Measurements from ENCODE around the gene GPR162. TPM values are rescaled to one million over a fixed set of nuclear protein-coding genes. Genes with fewer than 3 reads are reported as not detected.

Gene GPR162
- total RNA-seq, 4 donors from 2014 or later = 0.16 to 0.31 (median 0.20) TPM; not detected in 1

GRCh38 chr12:6831450-6831995, 9.9 kb downstream of the GPR162 start:
- H3K36me3 ChIP-seq = no peaks in the 10 kb centered on the region
- ATAC-seq (no peak), DNase-seq (no peak)
- in situ Hi-C loops (cut with MboI; ENCODE audit: low sequenced_read_pairs in 4 of 4) (no loop called here), intact Hi-C loops (cut with DNase I; ENCODE audit: low total_unique reads) (no loop called here)
- H3K4me1 ChIP-seq = peaks cover 3 to 11% of the 10 kb centered on the region in 2 donors
- no peak overlapping the region for H3K27ac ChIP-seq
- no peaks in the 10 kb centered on the region for H3K9me3 ChIP-seq
- H3K4me3 ChIP-seq = no peak overlapping the region
- TF ChIP-seq CTCF (IDR thresholded peaks at IDR 0.05 in 4 of 5, conservative IDR thresholded peaks at IDR 0.05 in 1 of 5) = no peak
- H3K27me3 ChIP-seq = peaks cover 13 to 31% (median 20%) of the 10 kb centered on the region in 3 donors

GRCh38 chr12:6832125-6832524, 10.5 kb downstream of the GPR162 start:
- Histone ChIP-seq H3K4me1 (peaks cover 2 to 10% of the 10 kb centered on the region in 2 donors), H3K4me3 (no peak overlapping the region), H3K27ac (no peak overlapping the region), H3K36me3 (no peaks in the 10 kb centered on the region), H3K9me3 (no peaks in the 10 kb centered on the region), H3K27me3 (peaks cover 11 to 25% (median 15%) of the 10 kb centered on the region in 3 donors)
- ATAC-seq (no peak), DNase-seq (no peak)
- in situ Hi-C loops (cut with MboI; ENCODE audit: low sequenced_read_pairs in 4 of 4) (no loop called here), intact Hi-C loops (cut with DNase I; ENCODE audit: low total_unique reads) (no loop called here)
- TF ChIP-seq POLR2A (IDR thresholded peaks at IDR 0.05) (no peak), CTCF (IDR thresholded peaks at IDR 0.05 in 4 of 5, conservative IDR thresholded peaks at IDR 0.05 in 1 of 5) (no peak)

- no peak for TF ChIP-seq CTCF (IDR thresholded peaks at IDR 0.05 in 4 of 5, conservative IDR thresholded peaks at IDR 0.05 in 1 of 5)
- TF ChIP-seq POLR2A (IDR thresholded peaks at IDR 0.05) = no peak
- DNase-seq = no peak
- Histone ChIP-seq H3K9me3 (no peaks in the 10 kb centered on the region), H3K4me1 (peaks cover 0 to 5% of the 10 kb centered on the region in 2 donors), H3K27ac (no peak overlapping the region), H3K36me3 (no peaks in the 10 kb centered on the region), H3K4me3 (no peak overlapping the region), H3K27me3 (peaks cover 6 to 14% (median 11%) of the 10 kb centered on the region in 3 donors)
- in situ Hi-C loops (cut with MboI; ENCODE audit: low sequenced_read_pairs in 4 of 4) = no loop called here
- intact Hi-C loops (cut with DNase I; ENCODE audit: low total_unique reads) = no loop called here
- ATAC-seq = peak; percentile 15 to 39
Measured at GRCh38 chr12:6833189-6833890, 11.7 kb downstream of the GPR162 start.

GRCh38 chr12:6834254-6834653, 12.6 kb downstream of the GPR162 start:
- H3K27me3 ChIP-seq = peaks cover 0 to 8% (median 4%) of the 10 kb centered on the region in 3 donors
- intact Hi-C loops (cut with DNase I; ENCODE audit: low total_unique reads) = no loop called here
- in situ Hi-C loops (cut with MboI; ENCODE audit: low sequenced_read_pairs in 4 of 4) = no loop called here
- DNase-seq (no peak), ATAC-seq (no peak)
- no peak overlapping the region for H3K4me3 ChIP-seq
- no peak for TF ChIP-seq POLR2A (IDR thresholded peaks at IDR 0.05)
- TF ChIP-seq CTCF (IDR thresholded peaks at IDR 0.05 in 4 of 5, conservative IDR thresholded peaks at IDR 0.05 in 1 of 5) = no peak
- peaks cover 0 to under 1% of the 10 kb centered on the region in 2 donors for H3K4me1 ChIP-seq
- no peak overlapping the region for H3K27ac ChIP-seq
- no peaks in the 10 kb centered on the region for H3K9me3 ChIP-seq
- no peaks in the 10 kb centered on the region for H3K36me3 ChIP-seq

Data from gastrocnemius medialis (tissue), 4 donors.